Pancreas (tissue), 10 donors: ENCODE results near the gene SORCS2. TPM values are rescaled to one million over a fixed set of nuclear protein-coding genes. Genes with fewer than 3 reads are reported as not detected.

Experiments used
- ATAC-seq, 4 donors: fragments of 200-7000 bp; cut with Tn5 transposase; one replicate each; pipeline versions ENCODE4 v1.8.0 to v1.9.1; 2020; ENCODE audit warnings: mild to moderate bottlenecking in 4 of 4, moderate library complexity in 4 of 4
- DNase-seq, 6 donors: peaks; one replicate each; pipeline ENCODE4 v3.0.0-alpha.2; 2020
- FAIRE-seq: peaks from 2 replicates; lab custom pipeline; 2012; peaks lifted over from hg19 to GRCh38; lab: Jason Lieb, UNC
- H3K27ac ChIP-seq, 4 donors: fragments of 200-600 bp; sonication (generic); 1 replicate in 3 of 4; 2 replicates in 1 of 4; pipeline versions ENCODE4 v1.5.0 to v1.8.0; 2020
- H3K27me3 ChIP-seq, 4 donors: fragments of 200-600 bp; one replicate each; pipeline ENCODE4 v1.8.0; 2021
- H3K36me3 ChIP-seq, 3 donors: fragments of 200-600 bp; sonication (generic) in 1 of 3; one replicate each; pipeline versions ENCODE4 v1.5.0 to v1.8.0; 2020 to 2021
- H3K4me1 ChIP-seq, 3 donors: fragments of 200-600 bp; one replicate each; pipeline ENCODE4 v1.8.0; 2021
- H3K4me3 ChIP-seq, 4 donors: fragments of 200-600 bp; sonication (generic) in 2 of 4; one replicate each; pipeline versions ENCODE4 v1.5.0 to v1.8.0; 2020 to 2021
- H3K9me3 ChIP-seq, 4 donors: fragments of 200-600 bp; one replicate each; pipeline ENCODE4 v1.8.0; 2021
- WGBS, 2 donors: extraction: QIAGEN DNeasy Blood & Tissue Kit; methylation state at CpG; one replicate each; pipeline ENCODE4 v1.1.7; 2013; 5-methylcytosine and 5-hydroxymethylcytosine counted together
- intact Hi-C, 3 donors: fragments of 100-400 bp; cut with DNase I; formaldehyde crosslinking; loops; one replicate each; pipeline versions ENCODE4 v1.11.1 to v1.14.2; 2022
- polyA plus RNA-seq, 2 donors: library from polyadenylated mRNA; stranded (reverse); fragments of 200-250 nt; gene quantifications; one replicate each; pipeline ENCODE4 v1.2.3, GENCODE V29; 2013
- total RNA-seq, 6 donors: library from RNA; stranded (reverse); fragmentation: NEBNext Ultra II Directional in 4 of 6; extraction: Animal tissue kit (Norgen Biotek cat#: 25700) in 4 of 6; gene quantifications; one replicate each; pipeline versions ENCODE4 v1.2.1 to v1.2.4, GENCODE V29; 2021 to 2023
- TF ChIP-seq, protein P1 (sequence below), 4 donors: fragments of 200-600 bp; sonication (generic) in 3 of 4; IDR thresholded peaks; one replicate each; pipeline versions ENCODE4 v1.5.0 to v1.8.0; 2021; ENCODE audit warnings: antibody characterized with exemption in 4 of 4
- donor health status: healthy with polysubstance abuse.
- donor health status: DM: no; HTN: no; CAD: no; lungs with moderate emphysema.
- donor health status: DM: no; HTN: no; CAD: no.
- donor health status: control.
- donor health status: control.
- donor health status: Bipolar disorder and iron deficiency.
- donor health status: DM: yes; HTN: yes; CAD: no.
- donor health status: DM: no; HTN: no; CAD: no.
- donor health status: DM: no; HTN: no; CAD: no.
- donor health status: DM: yes; HTN: yes; CAD: no.

SORCS2 gene
- total and polyA plus RNA-seq, 8 donors: 0.14 to 1.7 (median 0.42) TPM

DNA sequence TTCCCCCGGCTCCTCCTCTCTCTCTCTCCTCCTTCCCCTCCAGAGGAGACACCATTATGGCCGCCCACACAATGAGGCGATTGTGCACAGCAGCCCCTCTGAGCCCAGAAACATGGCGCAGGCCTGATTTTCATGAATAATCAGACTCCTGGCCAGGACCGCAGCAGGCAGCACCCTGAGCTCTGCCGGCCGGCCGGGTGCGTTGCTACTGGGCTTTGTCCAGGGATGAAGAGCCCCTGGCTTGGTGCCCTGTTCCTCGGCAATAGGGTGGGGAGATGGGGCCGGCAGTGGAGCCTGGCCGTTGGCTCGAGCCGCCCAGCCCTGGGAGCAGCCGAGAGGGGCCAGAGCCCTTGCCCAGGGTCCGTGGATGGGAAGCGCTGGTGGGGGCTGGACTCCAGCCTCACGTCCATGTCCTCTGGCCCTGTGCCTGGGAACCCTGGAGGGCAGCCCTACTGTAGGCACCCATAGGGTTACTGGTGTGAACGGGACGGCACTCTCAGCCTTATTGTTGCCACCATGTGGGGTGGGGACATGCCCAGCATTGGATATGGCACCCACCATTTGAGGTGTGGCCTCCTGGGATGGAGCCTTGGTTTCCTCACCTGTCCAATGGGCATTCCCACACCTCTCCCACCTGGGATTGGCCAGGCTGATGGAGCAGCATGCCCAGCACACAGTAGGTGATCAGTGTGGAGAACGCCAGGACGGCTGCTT, 103.0 kb downstream of the SORCS2 start:
- Histone ChIP-seq H3K27ac (no peak overlapping the region), H3K4me1 (no peaks in the 10 kb centered on the region), H3K9me3 (no peaks in the 10 kb centered on the region), H3K4me3 (no peak overlapping the region), H3K27me3 (no peaks in the 10 kb centered on the region), H3K36me3 (no peaks in the 10 kb centered on the region)
- TF ChIP-seq, protein P1, sequence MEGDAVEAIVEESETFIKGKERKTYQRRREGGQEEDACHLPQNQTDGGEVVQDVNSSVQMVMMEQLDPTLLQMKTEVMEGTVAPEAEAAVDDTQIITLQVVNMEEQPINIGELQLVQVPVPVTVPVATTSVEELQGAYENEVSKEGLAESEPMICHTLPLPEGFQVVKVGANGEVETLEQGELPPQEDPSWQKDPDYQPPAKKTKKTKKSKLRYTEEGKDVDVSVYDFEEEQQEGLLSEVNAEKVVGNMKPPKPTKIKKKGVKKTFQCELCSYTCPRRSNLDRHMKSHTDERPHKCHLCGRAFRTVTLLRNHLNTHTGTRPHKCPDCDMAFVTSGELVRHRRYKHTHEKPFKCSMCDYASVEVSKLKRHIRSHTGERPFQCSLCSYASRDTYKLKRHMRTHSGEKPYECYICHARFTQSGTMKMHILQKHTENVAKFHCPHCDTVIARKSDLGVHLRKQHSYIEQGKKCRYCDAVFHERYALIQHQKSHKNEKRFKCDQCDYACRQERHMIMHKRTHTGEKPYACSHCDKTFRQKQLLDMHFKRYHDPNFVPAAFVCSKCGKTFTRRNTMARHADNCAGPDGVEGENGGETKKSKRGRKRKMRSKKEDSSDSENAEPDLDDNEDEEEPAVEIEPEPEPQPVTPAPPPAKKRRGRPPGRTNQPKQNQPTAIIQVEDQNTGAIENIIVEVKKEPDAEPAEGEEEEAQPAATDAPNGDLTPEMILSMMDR (IDR thresholded peaks at IDR 0.05): no peak
- peak in 1 of 4 donors; percentile 53 for ATAC-seq
- intact Hi-C loops: loop anchor here in 2 of 3 donors (5.0 kb wide), 2 partner anchors 103 to 108 kb away; partner anchors contain the start of gene SORCS2 (in 1 of the 2)
- WGBS, 2 donors: 30 to 33% methylated on average over 22 of the region's 22 CpGs
- DNase-seq: peak in 1 of 6 donors; percentile 34
- FAIRE-seq: no peak

DNA sequence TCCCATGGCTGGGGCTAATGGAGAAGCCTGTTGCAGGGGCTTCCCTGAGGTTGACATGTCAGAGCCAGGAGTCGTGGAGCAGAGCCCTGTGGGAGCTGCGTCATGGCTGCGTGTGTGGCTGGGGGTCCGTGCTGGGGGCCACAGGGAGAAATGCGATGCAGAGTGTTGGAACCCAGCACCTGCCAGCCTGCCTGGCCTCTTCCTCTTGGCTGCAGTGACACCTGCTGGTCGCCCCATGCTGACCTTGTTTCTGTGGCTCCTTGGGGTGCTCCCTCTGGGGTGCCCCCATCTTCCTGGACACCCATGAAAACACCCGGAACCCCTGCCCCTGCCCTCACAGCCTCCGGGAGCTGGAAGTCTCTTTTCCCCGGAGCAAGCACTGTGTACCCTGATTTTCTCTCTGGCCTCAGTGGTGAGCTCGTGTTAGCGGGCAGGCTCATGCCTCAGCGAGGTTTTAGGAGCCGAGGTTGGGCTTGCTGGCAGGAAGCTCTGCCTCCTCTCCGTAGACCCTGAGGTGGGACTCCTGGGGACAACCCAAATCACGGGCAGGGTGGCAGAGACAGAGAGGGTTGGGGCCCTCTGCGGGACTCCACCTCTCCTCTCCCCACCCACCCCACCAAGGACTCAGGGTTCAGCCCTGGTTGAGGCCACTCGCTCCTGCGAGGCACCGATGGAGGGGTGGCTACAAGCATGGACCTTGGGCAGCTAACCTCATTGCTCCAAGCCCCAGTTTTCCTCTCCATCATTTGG, 103.7 kb downstream of the SORCS2 start:
- 36 to 38% methylated on average over 17 to 19 of the region's 19 CpGs for WGBS, 2 donors
- H3K9me3 ChIP-seq: no peaks in the 10 kb centered on the region
- H3K27ac ChIP-seq: no peak overlapping the region
- H3K4me1 ChIP-seq: no peaks in the 10 kb centered on the region
- TF ChIP-seq, protein P1 (IDR thresholded peaks at IDR 0.05): peak in 2 of 4 donors; percentile 6 to 23
- DNase-seq: peak in 1 of 6 donors; percentile 19
- FAIRE-seq: no peak
- intact Hi-C loops: loop anchor here in 2 of 3 donors (5.0 kb wide), 2 partner anchors 104 to 109 kb away; partner anchors contain the start of gene SORCS2 (in 1 of the 2)
- peak in 3 of 4 donors; percentile 52 to 75 (median 72) for ATAC-seq
- no peak overlapping the region for H3K4me3 ChIP-seq
- no peaks in the 10 kb centered on the region for H3K36me3 ChIP-seq
- no peaks in the 10 kb centered on the region for H3K27me3 ChIP-seq

DNA sequence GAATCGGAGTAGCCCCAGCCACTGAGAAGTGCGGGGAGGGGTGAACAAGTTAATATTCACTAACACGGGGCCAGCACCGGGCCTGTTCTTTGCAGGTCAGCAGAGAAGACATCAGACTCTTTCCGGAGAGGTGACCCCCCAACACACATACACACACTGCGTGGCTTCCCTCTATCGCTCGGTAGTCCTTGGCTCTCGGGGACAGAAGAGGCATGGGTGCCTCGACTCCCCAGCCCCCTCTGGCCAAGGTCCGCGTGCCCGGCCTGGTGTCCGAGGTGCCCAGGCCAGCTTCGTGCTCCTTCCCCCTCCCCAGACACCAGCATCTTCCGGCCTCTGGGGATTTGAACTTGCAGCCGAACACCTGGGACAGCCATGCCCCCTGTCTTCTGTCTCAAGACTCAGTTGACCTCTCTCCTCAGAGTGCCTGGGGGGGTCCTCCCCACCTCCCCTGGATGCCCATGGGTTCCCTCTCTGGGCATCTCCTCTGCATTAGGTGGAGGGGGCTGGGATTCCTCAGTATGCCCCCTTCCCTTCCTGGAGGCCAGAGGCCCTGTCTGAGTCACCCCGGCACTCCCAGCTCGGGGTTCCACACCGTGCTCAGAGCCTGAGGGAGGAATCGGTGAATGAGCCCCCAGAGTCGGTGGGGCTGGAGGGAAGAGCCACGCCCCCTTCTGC, 104.5 kb downstream of the SORCS2 start:
- TF ChIP-seq, protein P1 (IDR thresholded peaks at IDR 0.05): no peak
- Histone ChIP-seq H3K4me1 (no peaks in the 10 kb centered on the region), H3K27ac (no peak overlapping the region), H3K36me3 (no peaks in the 10 kb centered on the region), H3K9me3 (no peaks in the 10 kb centered on the region), H3K27me3 (no peaks in the 10 kb centered on the region), H3K4me3 (no peak overlapping the region)
- no peak for ATAC-seq
- intact Hi-C loops: loop anchor here in 2 of 3 donors (5.0 kb wide), 2 partner anchors 104 to 109 kb away; partner anchors contain the start of gene SORCS2 (in 1 of the 2)
- FAIRE-seq: no peak
- 61 to 65% methylated on average over 23 of the region's 23 CpGs for WGBS, 2 donors
- DNase-seq: no peak

DNA sequence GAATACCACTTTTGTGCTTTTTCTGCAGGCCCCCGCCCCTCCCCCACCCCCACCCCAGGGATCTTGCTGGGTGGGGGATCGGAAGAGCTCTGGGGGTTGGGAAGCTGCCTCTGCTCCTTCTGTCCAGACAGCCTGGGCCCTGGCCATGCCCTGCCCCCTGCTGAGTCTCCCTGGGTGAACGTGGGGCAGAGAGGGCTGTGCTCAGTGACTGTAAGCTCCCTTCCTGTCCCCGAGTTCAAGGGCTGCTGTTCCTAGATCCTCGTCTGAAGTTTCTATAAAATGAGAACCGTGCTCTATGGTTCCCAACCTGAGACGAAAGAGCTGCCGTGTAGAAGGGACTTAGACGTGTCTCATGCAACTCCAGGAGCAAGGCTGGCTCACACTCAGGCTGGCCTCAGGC, 105.0 kb downstream of the SORCS2 start:
- Histone ChIP-seq H3K9me3 (no peaks in the 10 kb centered on the region), H3K27me3 (no peaks in the 10 kb centered on the region), H3K36me3 (no peaks in the 10 kb centered on the region), H3K27ac (no peak overlapping the region), H3K4me3 (no peak overlapping the region), H3K4me1 (no peaks in the 10 kb centered on the region)
- FAIRE-seq: no peak
- TF ChIP-seq, protein P1 (IDR thresholded peaks at IDR 0.05): no peak
- no peak for DNase-seq
- intact Hi-C loops: loop anchor here in 2 of 3 donors (5.0 kb wide), 2 partner anchors 105 to 110 kb away; partner anchors contain the start of gene SORCS2 (in 1 of the 2)
- ATAC-seq: no peak
- WGBS, 2 donors: 45 to 61% methylated on average over 8 to 9 of the region's 9 CpGs
